ENCODE measurements around the gene CENPL.
"Not testable (repeated sequence)": the region's sequence is repeated elsewhere in the genome, so short reads cannot be mapped to it uniquely, and the experiment has no call there.

The CENPL gene

GRCh38 chr1:173824315-173825081 is at the start of gene CENPL, which contains the start of gene DARS2:
CENPL (minus strand) TSS chr1:173824883; CDS start chr1:173811299, 13,584 bp downstream.
DARS2 (plus strand) TSS chr1:173824673; CDS start chr1:173825230, 557 bp downstream.
- peak; percentile 96 for DNase-seq

- DNase-seq, result no peak
Observed at GRCh38 chr1:173871500-173871899, 46.8 kb upstream of the CENPL start.

GRCh38 chr1:173871091-173871490 is 46.4 kb upstream of the CENPL start:
- DNase-seq, result no peak

- peak; percentile 91 for DNase-seq
Observed at GRCh38 chr1:173870252-173871075, 45.8 kb upstream of the CENPL start.

GRCh38 chr1:173869021-173869359 is 44.3 kb upstream of the CENPL start:
- no peak for DNase-seq

DNA sequence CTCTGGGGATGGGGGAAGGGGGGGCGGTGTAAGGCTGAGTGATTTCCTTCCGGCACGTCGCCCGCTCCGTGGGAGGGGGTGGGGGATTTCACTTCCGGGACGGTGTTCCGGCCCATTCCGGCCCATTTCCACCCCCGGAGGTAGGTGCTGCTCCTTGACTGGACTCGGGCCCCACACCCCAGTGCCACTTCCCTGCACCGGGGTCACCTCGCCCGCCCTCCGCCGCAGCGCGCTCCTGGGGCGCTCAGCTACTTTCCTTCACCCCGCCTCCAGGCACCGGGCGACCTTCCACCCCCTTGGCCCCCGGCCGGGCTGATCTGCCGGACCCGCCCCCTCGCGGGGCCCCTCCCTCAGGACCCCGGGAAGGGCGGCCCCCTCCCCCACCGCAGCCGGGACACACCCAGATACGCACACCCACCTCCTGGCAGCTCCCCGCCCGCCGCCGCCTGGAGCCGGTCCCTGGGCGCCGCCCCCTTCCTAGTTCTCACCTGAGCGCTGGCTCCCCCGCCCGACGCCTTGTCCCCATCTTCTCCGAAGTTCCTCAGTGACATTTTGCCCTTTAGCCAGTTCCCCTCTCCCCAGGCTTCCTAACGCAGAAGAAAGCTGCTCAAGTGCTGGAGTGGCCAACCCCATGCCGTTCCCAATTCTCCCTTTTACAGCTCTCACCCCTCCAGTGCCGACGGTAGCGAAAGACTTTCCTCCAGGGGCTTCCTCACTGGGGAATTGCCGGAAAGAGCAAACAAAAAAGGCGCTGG is 43.8 kb upstream of the CENPL start, which contains the start of gene ZBTB37:
ZBTB37 (plus strand) TSS at position 115 of the 755 bp plus-strand sequence. CDS start 1,846 bp downstream, outside the sequence.
- peak; percentile 97 for DNase-seq

DNA sequence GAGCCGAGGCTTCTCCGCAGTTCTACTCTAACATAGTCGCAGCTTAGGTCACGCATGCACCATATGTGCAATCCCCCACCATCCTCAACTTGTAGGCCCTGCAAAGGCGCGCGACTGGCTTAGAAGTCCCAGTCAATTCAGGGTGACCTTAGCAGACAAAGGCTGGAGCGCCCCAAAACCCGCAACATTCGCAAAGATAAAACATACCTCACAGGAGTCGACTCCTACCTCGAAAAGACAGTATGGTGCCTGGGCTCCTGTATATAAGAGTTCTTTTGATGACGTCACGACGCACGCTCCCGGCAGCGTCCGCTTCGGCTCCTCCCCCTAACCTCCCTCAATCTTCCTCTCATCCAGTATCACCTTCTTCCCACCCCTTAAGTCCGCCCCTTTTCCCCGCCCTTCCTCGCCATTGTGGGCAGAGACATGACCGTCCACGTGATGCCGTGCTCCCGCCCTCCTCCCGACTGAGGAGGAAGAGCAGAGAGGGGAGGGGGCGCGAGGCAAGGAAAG is 43.1 kb upstream of the CENPL start, which contains the start of gene GAS5:
GAS5 (minus strand) TSS at position 237 of the 513 bp plus-strand sequence.
- peak; percentile 100 for DNase-seq

DNA sequence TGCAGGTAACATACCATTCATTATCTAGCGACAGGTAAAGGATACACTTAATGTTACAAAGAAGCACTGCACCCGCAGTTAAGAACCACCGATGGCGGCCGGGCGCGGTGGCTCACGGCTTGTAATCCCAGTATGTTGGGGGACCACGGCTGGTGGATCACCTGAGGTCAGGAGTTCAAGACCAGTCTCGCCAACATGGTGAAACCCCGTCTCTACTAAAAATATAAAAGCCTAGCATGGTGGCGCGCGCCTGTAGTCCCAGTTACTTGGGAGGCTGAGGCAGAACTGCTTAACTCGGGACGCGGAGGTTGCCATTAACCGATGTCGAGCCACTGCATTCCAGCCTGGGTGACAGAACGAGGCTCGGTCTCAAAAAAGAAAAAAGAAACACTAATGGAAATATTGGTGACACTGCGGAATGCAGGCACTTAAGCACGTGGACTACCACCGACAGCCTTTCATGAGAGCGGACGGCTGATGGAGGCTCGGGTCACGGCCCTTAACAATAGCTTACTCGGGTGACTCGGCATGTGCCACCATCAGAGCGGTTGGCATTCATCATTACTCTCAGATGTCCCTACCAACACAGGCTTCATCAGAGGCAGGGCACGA is 42.6 kb upstream of the CENPL start:
- peak; percentile 42 for DNase-seq

DNA sequence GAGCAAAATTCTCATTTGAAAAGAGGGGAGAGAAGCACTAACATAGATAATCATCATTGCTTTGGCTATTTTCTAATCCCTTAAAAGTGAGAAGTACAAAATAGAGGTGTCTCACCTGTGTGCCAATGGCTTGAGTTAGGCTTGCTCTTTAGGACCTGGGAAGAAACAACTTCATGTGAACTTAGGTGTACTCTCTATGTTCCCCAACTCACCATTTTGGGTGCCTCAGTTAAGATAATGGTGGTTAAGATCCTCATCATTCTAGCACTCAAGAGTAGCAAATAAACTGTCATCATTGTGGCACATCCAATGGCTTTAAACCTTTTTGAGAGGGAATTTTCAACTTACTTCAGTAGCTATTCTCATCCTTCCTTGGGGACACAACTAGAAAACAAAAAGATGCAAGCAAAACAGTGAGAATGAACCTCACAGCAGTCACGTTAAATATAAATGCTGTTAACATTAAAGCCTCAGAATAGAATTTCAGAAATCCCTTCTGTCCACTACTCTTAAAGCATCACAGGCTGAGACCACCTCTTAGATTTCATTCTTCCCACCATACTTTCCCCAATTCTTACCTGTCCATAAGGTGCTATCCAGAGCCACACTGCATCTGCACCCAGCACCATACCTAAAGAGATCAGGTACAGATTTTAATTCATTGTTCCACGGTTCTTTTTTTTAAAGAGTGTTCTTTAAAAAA is 41.9 kb upstream of the CENPL start:
- DNase-seq, result peak; percentile 25

- DNase-seq, result peak; percentile 31
Observed at GRCh38 chr1:173865468-173866164, 40.9 kb upstream of the CENPL start.

GRCh38 chr1:173864179-173864867 is 39.6 kb upstream of the CENPL start:
- peak; percentile 34 for DNase-seq

GRCh38 chr1:173863224-173864161 is 38.8 kb upstream of the CENPL start:
- peak; percentile 26 for DNase-seq

- peak; percentile 63 for DNase-seq
Observed at GRCh38 chr1:173862769-173863223, 38.1 kb upstream of the CENPL start.

GRCh38 chr1:173862146-173862768 is 37.6 kb upstream of the CENPL start:
- peak; percentile 61 for DNase-seq

DNA sequence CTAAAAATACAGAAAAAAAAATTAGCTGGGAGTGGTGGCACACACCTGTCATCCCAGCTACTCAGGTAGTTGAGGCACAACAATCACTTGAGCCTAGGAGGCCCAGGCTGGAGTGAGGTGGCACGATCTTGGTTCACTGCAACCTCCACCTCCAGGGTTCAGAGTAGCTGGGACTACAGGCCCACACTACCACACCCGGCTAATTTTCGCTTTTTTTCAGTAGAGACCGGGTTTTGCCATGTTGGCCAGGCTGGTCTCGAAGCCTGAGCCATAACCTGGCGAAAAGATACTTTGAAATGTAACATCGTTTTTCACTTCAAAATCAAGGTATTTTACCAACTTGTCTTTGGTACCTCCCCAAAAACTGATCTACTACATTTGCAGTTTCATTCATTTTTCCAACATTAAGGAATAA is 37.1 kb upstream of the CENPL start:
- peak; percentile 60 for DNase-seq

- DNase-seq, result no peak
Observed at GRCh38 chr1:173860065-173860464, 35.4 kb upstream of the CENPL start.

- not testable (repeated sequence) for DNase-seq
Observed at GRCh38 chr1:173859547-173859946, 34.9 kb upstream of the CENPL start.

DNA sequence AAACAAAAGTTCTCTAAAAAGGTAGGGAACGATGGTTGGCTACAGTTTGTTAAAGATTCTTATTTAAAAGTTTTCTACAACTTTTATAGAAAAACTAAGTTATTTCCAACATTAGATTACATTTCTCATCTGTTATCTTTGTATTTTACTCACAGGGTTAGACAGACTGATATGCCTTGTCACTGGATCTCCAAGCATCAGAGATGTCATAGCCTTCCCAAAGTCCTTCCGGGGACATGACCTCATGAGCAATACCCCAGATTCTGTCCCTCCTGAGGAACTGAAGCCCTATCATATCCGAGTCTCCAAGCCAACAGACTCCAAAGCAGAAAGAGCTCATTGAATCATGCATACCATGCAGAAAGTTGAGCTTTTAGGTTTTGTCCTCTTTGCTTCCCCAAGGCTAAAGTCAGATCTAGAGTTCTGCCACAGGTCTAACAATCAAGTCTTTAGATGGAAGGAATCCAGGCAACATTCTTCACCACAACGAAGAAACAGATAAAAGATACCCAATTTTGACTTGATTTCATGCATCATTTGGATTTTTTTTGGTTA is 32.8 kb upstream of the CENPL start:
- no peak for DNase-seq
